HEK293 (cell line): Measurements from ENCODE around the gene THEMIS2.
A peak's percentile ranks its signal among the peaks of the same experiment; 100 is the strongest.

Source experiments
- EGR2 ChIP-seq: fragments of 450-650 bp; formaldehyde crosslinking; IDR thresholded peaks from 2 replicates; pipeline ENCODE4 v1.5.1; 2016; ENCODE audit warnings: low read depth, missing biosample characterization, missing genetic modification characterization
- GFI1B ChIP-seq: fragments of 450-650 bp; formaldehyde crosslinking; IDR thresholded peaks from 2 replicates; pipeline ENCODE4 v1.5.1; 2016; ENCODE audit warnings: missing biosample characterization, missing genetic modification characterization
- GLIS1 ChIP-seq: fragments of 450-650 bp; formaldehyde crosslinking; IDR thresholded peaks from 2 replicates; pipeline ENCODE4 v1.5.1; 2016; ENCODE audit warnings: missing biosample characterization, missing genetic modification characterization
- HOXA7 ChIP-seq: sonication (generic); formaldehyde crosslinking; IDR thresholded peaks from 2 replicates; pipeline ENCODE4 v1.8.1; 2022; ENCODE audit warnings: missing genetic modification reagents, borderline replicate concordance
- IKZF3 ChIP-seq: fragments of 450-650 bp; IDR thresholded peaks from 2 replicates; pipeline ENCODE4 v1.5.0; 2018; ENCODE audit warnings: missing biosample characterization, mild to moderate bottlenecking, missing genetic modification characterization, moderate library complexity
- PATZ1 ChIP-seq: fragments of 450-650 bp; formaldehyde crosslinking; IDR thresholded peaks from 2 replicates; pipeline ENCODE4 v1.5.1; 2016; ENCODE audit warnings: missing biosample characterization, missing genetic modification characterization
- REST ChIP-seq: fragments of 450-650 bp; formaldehyde crosslinking; IDR thresholded peaks from 2 replicates; pipeline ENCODE4 v1.5.1; 2016; ENCODE audit warnings: missing biosample characterization, missing genetic modification characterization
- SCRT1 ChIP-seq: fragments of 450-650 bp; formaldehyde crosslinking; IDR thresholded peaks from 2 replicates; pipeline ENCODE4 v1.5.1; 2016; ENCODE audit warnings: missing biosample characterization, missing genetic modification characterization, borderline replicate concordance
- SP3 ChIP-seq: fragments of 450-650 bp; formaldehyde crosslinking; IDR thresholded peaks from 2 replicates; pipeline ENCODE4 v1.5.1; 2016; ENCODE audit warnings: missing biosample characterization, missing genetic modification characterization
- SP7 ChIP-seq: fragments of 450-650 bp; formaldehyde crosslinking; IDR thresholded peaks from 2 replicates; pipeline ENCODE4 v1.5.1; 2016; ENCODE audit warnings: missing biosample characterization, missing genetic modification characterization
- YY1 ChIP-seq: fragments of 450-650 bp; formaldehyde crosslinking; IDR thresholded peaks from 2 replicates; pipeline ENCODE4 v1.5.1; 2018; ENCODE audit warnings: missing biosample characterization, missing genetic modification characterization
- ZIC2 ChIP-seq: fragments of 450-650 bp; formaldehyde crosslinking; IDR thresholded peaks from 2 replicates; pipeline ENCODE4 v1.5.1; 2016; ENCODE audit warnings: missing biosample characterization, missing genetic modification characterization
- ZNF112 ChIP-seq: fragments of 450-650 bp; formaldehyde crosslinking; IDR thresholded peaks from 2 replicates; pipeline ENCODE4 v1.5.0; 2017; ENCODE audit warnings: missing biosample characterization, missing genetic modification characterization
- ZNF133 ChIP-seq: fragments of 450-650 bp; formaldehyde crosslinking; IDR thresholded peaks from 2 replicates; pipeline ENCODE4 v1.5.1; 2016; ENCODE audit warnings: missing biosample characterization, missing genetic modification characterization
- ZNF146 ChIP-seq: fragments of 450-650 bp; formaldehyde crosslinking; IDR thresholded peaks from 2 replicates; pipeline ENCODE4 v1.5.1; 2016; ENCODE audit warnings: missing biosample characterization, missing genetic modification characterization
- ZNF266 ChIP-seq: fragments of 450-650 bp; formaldehyde crosslinking; IDR thresholded peaks from 2 replicates; pipeline ENCODE4 v1.5.1; 2016; ENCODE audit warnings: missing biosample characterization, missing genetic modification characterization, low read depth
- ZNF311 ChIP-seq: fragments of 450-650 bp; formaldehyde crosslinking; IDR thresholded peaks from 2 replicates; pipeline ENCODE4 v1.5.1; 2017; ENCODE audit warnings: missing biosample characterization, missing genetic modification characterization, borderline replicate concordance
- ZNF37A ChIP-seq: fragments of 450-650 bp; IDR thresholded peaks from 2 replicates; pipeline ENCODE4 v1.5.1; 2018; ENCODE audit warnings: missing biosample characterization, missing genetic modification characterization
- ZNF416 ChIP-seq: fragments of 450-650 bp; formaldehyde crosslinking; IDR thresholded peaks from 2 replicates; pipeline ENCODE4 v1.5.1; 2016; ENCODE audit warnings: missing biosample characterization, missing genetic modification characterization
- ZNF473 ChIP-seq: fragments of 450-650 bp; formaldehyde crosslinking; IDR thresholded peaks from 2 replicates; pipeline ENCODE4 v1.5.1; 2017; ENCODE audit warnings: missing biosample characterization, missing genetic modification characterization
- ZNF48 ChIP-seq: fragments of 450-650 bp; formaldehyde crosslinking; IDR thresholded peaks from 2 replicates; pipeline ENCODE4 v1.5.1; 2016; ENCODE audit warnings: missing biosample characterization, missing genetic modification characterization
- ZNF514 ChIP-seq: fragments of 450-650 bp; formaldehyde crosslinking; IDR thresholded peaks from 2 replicates; pipeline ENCODE4 v1.5.1; 2016; ENCODE audit warnings: missing biosample characterization, missing genetic modification characterization
- ZNF530 ChIP-seq: fragments of 450-650 bp; formaldehyde crosslinking; IDR thresholded peaks from 2 replicates; pipeline ENCODE4 v1.5.1; 2016; ENCODE audit warnings: low read depth, missing biosample characterization, missing genetic modification characterization
- ZNF623 ChIP-seq: fragments of 450-650 bp; formaldehyde crosslinking; IDR thresholded peaks from 2 replicates; pipeline ENCODE4 v1.5.1; 2016; ENCODE audit warnings: missing biosample characterization, missing genetic modification characterization
- ZNF658 ChIP-seq: fragments of 450-650 bp; formaldehyde crosslinking; IDR thresholded peaks from 2 replicates; pipeline ENCODE4; 2016; ENCODE audit warnings: missing biosample characterization, missing genetic modification characterization
- ZNF660 ChIP-seq: fragments of 450-650 bp; IDR thresholded peaks from 2 replicates; pipeline ENCODE4 v1.5.1; 2018; ENCODE audit warnings: missing biosample characterization, mild to moderate bottlenecking, missing genetic modification characterization
- ZNF664 ChIP-seq: fragments of 450-650 bp; formaldehyde crosslinking; IDR thresholded peaks from 2 replicates; pipeline ENCODE4 v1.5.1; 2016; ENCODE audit warnings: missing biosample characterization, missing genetic modification characterization
- ZNF747 ChIP-seq: fragments of 450-650 bp; formaldehyde crosslinking; IDR thresholded peaks from 2 replicates; pipeline ENCODE4 v1.5.1; 2016; ENCODE audit warnings: missing biosample characterization, missing genetic modification characterization
- ZNF785 ChIP-seq: fragments of 450-650 bp; formaldehyde crosslinking; IDR thresholded peaks from 2 replicates; pipeline ENCODE4 v1.5.1; 2016; ENCODE audit warnings: missing biosample characterization, missing genetic modification characterization
- ZNF837 ChIP-seq: fragments of 450-650 bp; formaldehyde crosslinking; IDR thresholded peaks from 2 replicates; pipeline ENCODE4 v1.5.1; 2016; ENCODE audit warnings: missing biosample characterization, missing genetic modification characterization
- TF ChIP-seq, protein P1 (sequence below): fragments of 450-650 bp; formaldehyde crosslinking; IDR thresholded peaks from 2 replicates; pipeline ENCODE4 v1.5.1; 2017; ENCODE audit warnings: missing biosample characterization, mild to moderate bottlenecking, missing genetic modification characterization, moderate library complexity
- TF ChIP-seq, protein P2 (sequence below): fragments of 450-650 bp; formaldehyde crosslinking; IDR thresholded peaks from 2 replicates; pipeline ENCODE4 v1.5.1; 2016; ENCODE audit warnings: missing biosample characterization, missing genetic modification characterization
- TF ChIP-seq, protein P3 (sequence below): fragments of 450-650 bp; formaldehyde crosslinking; IDR thresholded peaks from 2 replicates; pipeline ENCODE4 v1.5.1; 2016; ENCODE audit warnings: missing biosample characterization, missing genetic modification characterization

The THEMIS2 gene

DNA sequence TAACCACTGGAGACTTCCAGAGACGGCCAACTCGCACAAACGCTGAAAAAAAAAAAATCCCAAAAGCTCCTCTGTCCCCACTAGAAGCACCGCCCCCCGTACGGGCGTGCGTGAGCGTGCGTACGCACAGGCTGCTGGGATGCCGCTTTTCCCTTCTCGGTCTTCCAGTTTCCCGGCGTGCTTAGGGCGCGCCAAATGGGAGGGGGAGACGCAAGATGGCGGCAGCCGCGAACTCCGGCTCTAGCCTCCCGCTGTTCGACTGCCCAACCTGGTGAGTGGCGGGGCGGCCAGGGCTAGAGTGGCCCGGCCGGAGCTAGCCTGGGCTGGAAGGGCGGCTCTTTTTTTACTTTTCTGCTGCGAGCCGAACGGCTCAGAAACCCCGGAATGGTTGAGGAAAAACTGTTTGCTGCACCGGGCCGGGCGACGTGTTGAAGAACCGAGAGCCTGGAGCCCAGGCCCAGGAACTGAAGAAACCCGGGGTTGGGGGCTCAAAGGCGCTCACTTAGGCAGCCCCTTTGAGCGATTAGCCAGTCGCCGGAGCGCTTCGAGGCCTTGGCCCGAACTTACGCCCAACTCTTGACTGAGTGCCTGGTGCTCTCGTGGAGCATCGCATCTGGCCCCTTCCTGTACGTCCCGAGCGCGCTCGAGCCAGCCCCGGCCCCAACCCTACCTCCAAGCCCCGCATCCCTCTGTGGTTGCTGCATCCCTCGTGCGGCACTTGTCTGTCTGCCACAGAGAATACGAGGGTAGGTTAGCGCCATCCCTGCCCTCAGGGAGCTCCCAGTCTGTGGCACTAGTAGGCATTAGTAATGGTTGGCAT lies 41.5 kb upstream of the THEMIS2 start, which contains the start of gene PPP1R8 (continued):
- peak; percentile 70 for TF ChIP-seq ZNF660 (tag by site-specific recombination)
- no peak for TF ChIP-seq ZNF747 (tag by site-specific recombination)
- no peak for TF ChIP-seq GFI1B (tag by site-specific recombination)
- peak; percentile 83 for TF ChIP-seq SP3 (tag by site-specific recombination)
- TF ChIP-seq, protein P1, sequence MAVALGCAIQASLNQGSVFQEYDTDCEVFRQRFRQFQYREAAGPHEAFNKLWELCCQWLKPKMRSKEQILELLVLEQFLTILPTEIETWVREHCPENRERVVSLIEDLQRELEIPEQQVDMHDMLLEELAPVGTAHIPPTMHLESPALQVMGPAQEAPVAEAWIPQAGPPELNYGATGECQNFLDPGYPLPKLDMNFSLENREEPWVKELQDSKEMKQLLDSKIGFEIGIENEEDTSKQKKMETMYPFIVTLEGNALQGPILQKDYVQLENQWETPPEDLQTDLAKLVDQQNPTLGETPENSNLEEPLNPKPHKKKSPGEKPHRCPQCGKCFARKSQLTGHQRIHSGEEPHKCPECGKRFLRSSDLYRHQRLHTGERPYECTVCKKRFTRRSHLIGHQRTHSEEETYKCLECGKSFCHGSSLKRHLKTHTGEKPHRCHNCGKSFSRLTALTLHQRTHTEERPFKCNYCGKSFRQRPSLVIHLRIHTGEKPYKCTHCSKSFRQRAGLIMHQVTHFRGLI, result peak; percentile 85
- no peak for TF ChIP-seq ZNF112
- TF ChIP-seq ZNF416, result no peak
- no peak for TF ChIP-seq SCRT1 (tag by site-specific recombination)
- no peak for TF ChIP-seq REST (tag by site-specific recombination)
- no peak for TF ChIP-seq ZNF514 (tag by site-specific recombination)
- no peak for TF ChIP-seq ZNF473 (tag by site-specific recombination)
- TF ChIP-seq GLIS1, result no peak
- TF ChIP-seq EGR2, result 0 out of 2 replicates have a peak, but pooled peaks have one; percentile 7
- no peak for TF ChIP-seq ZNF658 (tag by site-specific recombination)
- peak; percentile 50; the same call in 1 of the 2 replicates for TF ChIP-seq SP7 (tag by site-specific recombination)
- peak; percentile 41; the same call in 1 of the 2 replicates for TF ChIP-seq PATZ1 (tag by site-specific recombination)
- no peak for TF ChIP-seq ZNF530
- no peak for TF ChIP-seq ZNF664 (tag by site-specific recombination)
- peak; percentile 57; the same call in 1 of the 2 replicates for TF ChIP-seq IKZF3 (tag by site-specific recombination)
- TF ChIP-seq ZNF837 (tag by site-specific recombination), result no peak
- no peak for TF ChIP-seq ZNF266
- no peak for TF ChIP-seq ZNF133 (tag by site-specific recombination)
- no peak for TF ChIP-seq ZNF48 (tag by site-specific recombination)
- TF ChIP-seq HOXA7 (CRISPR knock-in tag), result no peak
- TF ChIP-seq ZNF311 (tag by site-specific recombination), result no peak
- TF ChIP-seq, protein P2, sequence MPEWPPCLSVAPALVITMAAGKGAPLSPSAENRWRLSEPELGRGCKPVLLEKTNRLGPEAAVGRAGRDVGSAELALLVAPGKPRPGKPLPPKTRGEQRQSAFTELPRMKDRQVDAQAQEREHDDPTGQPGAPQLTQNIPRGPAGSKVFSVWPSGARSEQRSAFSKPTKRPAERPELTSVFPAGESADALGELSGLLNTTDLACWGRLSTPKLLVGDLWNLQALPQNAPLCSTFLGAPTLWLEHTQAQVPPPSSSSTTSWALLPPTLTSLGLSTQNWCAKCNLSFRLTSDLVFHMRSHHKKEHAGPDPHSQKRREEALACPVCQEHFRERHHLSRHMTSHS (tag by site-specific recombination), result no peak
- TF ChIP-seq, protein P3, sequence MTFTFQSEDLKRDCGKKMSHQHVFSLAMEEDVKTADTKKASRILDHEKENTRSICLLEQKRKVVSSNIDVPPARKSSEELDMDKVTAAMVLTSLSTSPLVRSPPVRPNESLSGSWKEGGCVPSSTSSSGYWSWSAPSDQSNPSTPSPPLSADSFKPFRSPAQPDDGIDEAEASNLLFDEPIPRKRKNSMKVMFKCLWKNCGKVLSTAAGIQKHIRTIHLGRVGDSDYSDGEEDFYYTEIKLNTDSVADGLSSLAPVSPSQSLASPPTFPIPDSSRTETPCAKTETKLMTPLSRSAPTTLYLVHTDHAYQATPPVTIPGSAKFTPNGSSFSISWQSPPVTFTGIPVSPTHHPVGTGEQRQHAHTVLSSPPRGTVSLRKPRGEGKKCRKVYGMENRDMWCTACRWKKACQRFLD (tag by site-specific recombination), result no peak
- peak; percentile 48; the same call in 1 of the 2 replicates for TF ChIP-seq ZIC2 (tag by site-specific recombination)
- peak; percentile 94 for TF ChIP-seq YY1 (tag by site-specific recombination)
- no peak for TF ChIP-seq ZNF785
- no peak for TF ChIP-seq ZNF37A
- TF ChIP-seq ZNF623 (tag by site-specific recombination), result peak; percentile 12; the same call in 1 of the 2 replicates
- no peak for TF ChIP-seq ZNF146 (tag by site-specific recombination)
